Neural progenitor cell (in vitro differentiated cells): ENCODE measurements around the gene CIAO3.

Experiments
- CTCF ChIP-seq: fragments of 200-600 bp; sonication (generic); IDR thresholded peaks from 2 replicates; pipeline ENCODE4 v1.5.1; 2017; ENCODE audit warnings: antibody characterized with exemption, mild to moderate bottlenecking
- EZH2 ChIP-seq: fragments of 200-600 bp; sonication (generic); IDR thresholded peaks from 2 replicates; pipeline ENCODE4 v1.6.1; 2017; ENCODE audit warnings: antibody characterized with exemption, mild to moderate bottlenecking, moderate library complexity
- EZH2phosphoT487 ChIP-seq: fragments of 200-600 bp; sonication (generic); IDR thresholded peaks from 2 replicates; pipeline ENCODE4 v1.6.1; 2017; ENCODE audit warnings: antibody characterized with exemption

GRCh38 chr16:782766-783403, 42.1 kb upstream of the CIAO3 start:
- no peak for TF ChIP-seq CTCF
- no peak for TF ChIP-seq EZH2
- no peak for TF ChIP-seq EZH2phosphoT487
